Kidney epithelial cell (primary cell): ENCODE results near the gene SLC22A16. TPM values are rescaled to one million over a fixed set of nuclear protein-coding genes. Genes with fewer than 3 reads are reported as not detected.
A peak's percentile ranks its signal among the peaks of the same experiment; 100 is the strongest.

ENCODE experiments used
- DNase-seq: peaks from one replicate; pipeline ENCODE4 v3.0.0-alpha.2; 2010; ENCODE audit warnings: low read depth
- H3K27me3 ChIP-seq: 2 replicates; pipeline ENCODE4 v1.6.0; 2011; ENCODE audit warnings: low read length; ENCODE audit not compliant: control insufficient read depth, insufficient read depth
- H3K36me3 ChIP-seq: 2 replicates; pipeline ENCODE4 v1.5.1; 2011; ENCODE audit warnings: low read length; ENCODE audit not compliant: control insufficient read depth, insufficient read depth
- H3K4me3 ChIP-seq: 2 replicates; pipeline ENCODE4 v1.5.1; 2011; ENCODE audit warnings: low read depth, mild to moderate bottlenecking, control low read depth, low read length
- CTCF ChIP-seq: IDR thresholded peaks from 2 replicates; pipeline ENCODE4 v1.5.1; 2011; ENCODE audit warnings: mild to moderate bottlenecking, moderate library complexity, low read length, control low read depth, inconsistent platforms; ENCODE audit not compliant: insufficient read depth, poor library complexity, severe bottlenecking
- total RNA-seq: library from RNA; depleted of rRNA; stranded (reverse); fragments of >200 nt; gene quantifications from 2 replicates; pipeline ENCODE4 v1.2.3, GENCODE V29; 2015

The SLC22A16 gene
- total RNA-seq, 1 donor from 2014 or later, result 0.71 TPM

GRCh38 chr6:110414669-110415068 lies 61.7 kb downstream of the SLC22A16 start:
- DNase-seq, result no peak
- Histone ChIP-seq H3K27me3 (no peaks in the 10 kb centered on the region), H3K36me3 (no peaks in the 10 kb centered on the region), H3K4me3 (no peak overlapping the region)
- no peak for TF ChIP-seq CTCF

- H3K36me3 ChIP-seq, result no peaks in the 10 kb centered on the region
- no peak overlapping the region for H3K4me3 ChIP-seq
- H3K27me3 ChIP-seq, result no peaks in the 10 kb centered on the region
- DNase-seq, result no peak
- no peak for TF ChIP-seq CTCF
These were observed 64.1 kb downstream of the SLC22A16 start for GRCh38 chr6:110412360-110412759.

GRCh38 chr6:110410511-110410910 lies 65.9 kb downstream of the SLC22A16 start:
- Histone ChIP-seq H3K4me3 (no peak overlapping the region), H3K36me3 (no peaks in the 10 kb centered on the region), H3K27me3 (no peaks in the 10 kb centered on the region)
- DNase-seq, result no peak
- TF ChIP-seq CTCF, result no peak

- DNase-seq, result no peak
- H3K4me3 ChIP-seq, result no peak overlapping the region
- no peaks in the 10 kb centered on the region for H3K27me3 ChIP-seq
- H3K36me3 ChIP-seq, result no peaks in the 10 kb centered on the region
- TF ChIP-seq CTCF, result no peak
These were observed 66.6 kb downstream of the SLC22A16 start for GRCh38 chr6:110409794-110410193.

- Histone ChIP-seq H3K27me3 (no peaks in the 10 kb centered on the region), H3K36me3 (no peaks in the 10 kb centered on the region), H3K4me3 (no peak overlapping the region)
- TF ChIP-seq CTCF, result peak; percentile 6
- no peak for DNase-seq
These were observed 67.5 kb downstream of the SLC22A16 start for GRCh38 chr6:110408901-110409300.

GRCh38 chr6:110404607-110405006 lies 71.8 kb downstream of the SLC22A16 start:
- no peaks in the 10 kb centered on the region for H3K27me3 ChIP-seq
- no peak for TF ChIP-seq CTCF
- no peaks in the 10 kb centered on the region for H3K36me3 ChIP-seq
- DNase-seq, result no peak
- H3K4me3 ChIP-seq, result no peak overlapping the region
